Breast epithelium (tissue), 4 donors: Measurements from ENCODE around the gene ERMP1. TPM values are rescaled to one million over a fixed set of nuclear protein-coding genes. Genes with fewer than 3 reads are reported as not detected.

Experiments used
- DNase-seq, 2 donors: peaks; one replicate each; pipeline ENCODE4 v3.0.0-alpha.2; 2019; ENCODE audit warnings: low spot score in 2 of 2
- H3K27ac ChIP-seq, 2 donors: fragments of 200-600 bp; sonication (generic) in 1 of 2; one replicate each; pipeline ENCODE4 v1.5.1; 2016 to 2019; ENCODE audit warnings: mild to moderate bottlenecking in 1 of 2
- H3K27me3 ChIP-seq, 2 donors: fragments of 200-600 bp; sonication (generic) in 1 of 2; one replicate each; pipeline versions ENCODE4 v1.5.1 to v1.6.0; 2017 to 2019; ENCODE audit warnings: control low read depth in 1 of 2, mild to moderate bottlenecking in 1 of 2
- H3K36me3 ChIP-seq: fragments of 200-600 bp; one replicate; pipeline ENCODE4 v1.5.1; 2019
- H3K4me1 ChIP-seq, 2 donors: fragments of 200-600 bp; sonication (generic); one replicate each; pipeline ENCODE4 v1.5.1; 2016 to 2019; ENCODE audit warnings: control low read depth in 1 of 2
- H3K4me3 ChIP-seq, 3 donors: fragments of 200-600 bp; sonication (generic); 1 replicate in 2 of 3; 2 replicates in 1 of 3; pipeline ENCODE4 v1.5.1; 2016 to 2019; ENCODE audit warnings: mild to moderate bottlenecking in 3 of 3, moderate library complexity in 2 of 3
- H3K9me3 ChIP-seq, 2 donors: fragments of 200-600 bp; sonication (generic) in 1 of 2; one replicate each; pipeline ENCODE4 v1.5.1; 2016 to 2019; ENCODE audit warnings: control low read depth in 1 of 2
- POLR2A ChIP-seq: fragments of 450-650 bp; IDR thresholded peaks from one replicate; pipeline ENCODE4 v1.6.1; 2016; ENCODE audit warnings: antibody characterized with exemption, mild to moderate bottlenecking, moderate library complexity
- POLR2AphosphoS5 ChIP-seq, 3 donors: sonication (generic); formaldehyde crosslinking; IDR thresholded peaks; one replicate each; pipeline ENCODE4 v1.6.1; 2017; ENCODE audit warnings: antibody characterized with exemption in 3 of 3
- intact Hi-C: fragments of 100-400 bp; cut with DNase I; formaldehyde crosslinking; loops from one replicate; pipeline ENCODE4 v1.15.1; 2023; ENCODE audit warnings: low total_unique reads
- total RNA-seq, 3 donors: library from RNA; depleted of rRNA; stranded (reverse); fragments of >200 nt; gene quantifications; one replicate each; pipeline ENCODE4 v1.1.0, GENCODE V29; 2016
- TF ChIP-seq, protein P1 (sequence below), 3 donors: fragments of 450-650 bp; IDR thresholded peaks; one replicate each; pipeline ENCODE4 v1.5.1; 2016 to 2017; ENCODE audit warnings: antibody characterized with exemption in 3 of 3, mild to moderate bottlenecking in 3 of 3, moderate library complexity in 3 of 3

Gene ERMP1
- total RNA-seq, 3 donors from 2014 or later, result 12.6 to 39.2 (median 34.1) TPM

DNA sequence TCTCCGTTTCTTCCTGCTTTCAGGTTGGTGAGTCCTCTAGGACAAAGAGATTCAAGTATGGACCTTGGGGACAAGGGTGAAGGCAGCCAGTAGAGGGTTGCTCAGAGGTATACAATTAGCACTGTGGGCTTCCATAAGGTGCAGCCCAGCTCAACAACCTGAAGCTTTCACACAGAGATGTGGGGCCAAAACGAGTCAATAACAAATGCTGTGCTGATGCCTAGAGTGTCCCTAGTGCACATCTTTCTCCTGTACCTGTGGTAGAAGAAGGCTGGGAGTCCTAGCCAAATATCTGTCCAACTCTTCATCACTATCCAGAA, 37.1 kb upstream of the ERMP1 start:
- Histone ChIP-seq H3K4me3 (no peak overlapping the region), H3K36me3 (no peaks in the 10 kb centered on the region), H3K9me3 (no peaks in the 10 kb centered on the region), H3K4me1 (no peaks in the 10 kb centered on the region), H3K27ac (no peak overlapping the region), H3K27me3 (no peaks in the 10 kb centered on the region)
- intact Hi-C loops, result no loop called here
- no peak for TF ChIP-seq POLR2A
- TF ChIP-seq, protein P1, sequence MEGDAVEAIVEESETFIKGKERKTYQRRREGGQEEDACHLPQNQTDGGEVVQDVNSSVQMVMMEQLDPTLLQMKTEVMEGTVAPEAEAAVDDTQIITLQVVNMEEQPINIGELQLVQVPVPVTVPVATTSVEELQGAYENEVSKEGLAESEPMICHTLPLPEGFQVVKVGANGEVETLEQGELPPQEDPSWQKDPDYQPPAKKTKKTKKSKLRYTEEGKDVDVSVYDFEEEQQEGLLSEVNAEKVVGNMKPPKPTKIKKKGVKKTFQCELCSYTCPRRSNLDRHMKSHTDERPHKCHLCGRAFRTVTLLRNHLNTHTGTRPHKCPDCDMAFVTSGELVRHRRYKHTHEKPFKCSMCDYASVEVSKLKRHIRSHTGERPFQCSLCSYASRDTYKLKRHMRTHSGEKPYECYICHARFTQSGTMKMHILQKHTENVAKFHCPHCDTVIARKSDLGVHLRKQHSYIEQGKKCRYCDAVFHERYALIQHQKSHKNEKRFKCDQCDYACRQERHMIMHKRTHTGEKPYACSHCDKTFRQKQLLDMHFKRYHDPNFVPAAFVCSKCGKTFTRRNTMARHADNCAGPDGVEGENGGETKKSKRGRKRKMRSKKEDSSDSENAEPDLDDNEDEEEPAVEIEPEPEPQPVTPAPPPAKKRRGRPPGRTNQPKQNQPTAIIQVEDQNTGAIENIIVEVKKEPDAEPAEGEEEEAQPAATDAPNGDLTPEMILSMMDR (IDR thresholded peaks at IDR 0.05), result no peak
- DNase-seq, result no peak

DNA sequence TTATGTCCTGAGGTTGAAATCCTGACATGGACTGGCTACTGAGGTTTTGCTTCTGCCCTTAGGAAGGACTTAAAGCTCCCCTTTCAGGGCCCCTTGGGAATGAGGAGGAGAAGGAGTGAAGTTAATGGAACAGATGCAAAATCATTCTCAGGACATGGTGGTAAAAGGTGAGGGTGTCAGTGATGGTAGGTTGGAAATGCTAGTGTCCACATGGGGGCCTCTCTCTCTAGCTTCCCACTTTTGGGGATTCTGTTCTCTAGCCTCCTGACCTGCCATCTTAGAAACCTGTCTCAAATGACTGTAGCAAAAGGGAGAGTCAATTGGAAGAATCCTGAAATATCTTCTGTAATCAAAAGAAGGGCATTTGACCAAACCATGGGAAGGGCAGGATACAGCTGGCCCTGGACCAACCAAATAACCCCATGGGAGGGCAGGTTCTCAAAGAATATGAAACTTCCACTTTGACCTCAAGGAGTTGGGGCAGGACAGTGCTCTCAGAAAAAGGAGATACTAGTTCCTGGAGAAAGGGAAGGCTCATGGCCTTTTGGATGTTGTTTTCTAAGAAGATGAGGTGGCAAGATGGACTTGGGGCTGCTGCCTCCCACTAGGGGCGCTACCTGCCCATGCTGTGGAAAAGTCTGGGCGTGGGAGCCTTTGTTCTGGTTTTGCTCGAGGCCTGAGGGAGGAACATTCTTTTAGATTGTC, 36.5 kb upstream of the ERMP1 start:
- no peaks in the 10 kb centered on the region for H3K36me3 ChIP-seq
- intact Hi-C loops, result no loop called here
- no peak for DNase-seq
- TF ChIP-seq, protein P1 (IDR thresholded peaks at IDR 0.05), result no peak
- H3K4me1 ChIP-seq, result no peaks in the 10 kb centered on the region
- no peak overlapping the region for H3K27ac ChIP-seq
- H3K9me3 ChIP-seq, result no peaks in the 10 kb centered on the region
- no peak overlapping the region for H3K4me3 ChIP-seq
- no peaks in the 10 kb centered on the region for H3K27me3 ChIP-seq

DNA sequence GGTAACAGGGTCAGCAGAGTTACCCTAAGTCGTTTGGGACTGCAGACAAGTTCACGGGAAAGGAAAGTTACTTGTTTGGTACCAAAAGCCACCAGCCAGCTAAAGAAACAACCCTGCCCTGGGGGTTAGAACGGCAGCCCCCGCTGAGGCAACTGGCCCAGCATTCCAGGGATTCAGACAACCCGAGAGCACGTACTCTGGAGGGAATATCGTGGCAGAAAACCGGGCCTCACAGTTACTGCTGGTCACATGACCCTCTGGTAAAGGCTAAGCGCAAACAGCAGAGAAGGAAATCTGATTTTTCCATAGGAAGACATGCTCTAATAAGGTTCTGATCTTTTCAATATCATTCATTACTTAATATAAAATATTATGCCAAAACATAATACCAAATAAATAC, 35.3 kb upstream of the ERMP1 start:
- no peaks in the 10 kb centered on the region for H3K36me3 ChIP-seq
- intact Hi-C loops, result no loop called here
- no peak for DNase-seq
- H3K27me3 ChIP-seq, result no peaks in the 10 kb centered on the region
- H3K27ac ChIP-seq, result no peak overlapping the region
- H3K9me3 ChIP-seq, result no peaks in the 10 kb centered on the region
- no peak for TF ChIP-seq POLR2A
- TF ChIP-seq POLR2AphosphoS5 (IDR thresholded peaks at IDR 0.05), result no peak
- TF ChIP-seq, protein P1 (IDR thresholded peaks at IDR 0.05), result no peak
- H3K4me1 ChIP-seq, result no peaks in the 10 kb centered on the region
- no peak overlapping the region for H3K4me3 ChIP-seq

DNA sequence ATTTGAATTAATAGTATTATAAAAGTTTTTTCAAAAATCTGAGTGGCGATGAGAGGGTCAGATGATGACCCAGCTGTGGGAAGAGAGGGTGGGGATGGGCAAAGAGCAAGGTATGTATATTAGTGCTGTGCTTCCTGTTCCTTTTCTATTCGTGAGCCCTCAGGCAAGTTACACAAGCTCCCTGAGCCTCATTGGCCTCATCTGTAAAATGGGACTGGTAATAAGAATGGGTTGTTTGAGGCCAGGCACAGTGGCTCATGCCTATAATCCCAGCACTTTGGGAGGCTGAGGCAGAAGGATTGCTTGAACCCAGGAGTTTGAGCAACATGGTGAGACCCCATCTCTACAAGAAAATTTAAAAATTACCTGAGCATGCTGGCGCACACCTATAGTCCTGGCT, 33.8 kb upstream of the ERMP1 start:
- H3K27me3 ChIP-seq, result no peaks in the 10 kb centered on the region
- H3K4me1 ChIP-seq, result no peaks in the 10 kb centered on the region
- no peak overlapping the region for H3K27ac ChIP-seq
- H3K36me3 ChIP-seq, result no peaks in the 10 kb centered on the region
- intact Hi-C loops, result no loop called here
- no peak for DNase-seq
- no peak overlapping the region for H3K4me3 ChIP-seq
- TF ChIP-seq, protein P1 (IDR thresholded peaks at IDR 0.05), result no peak
- no peaks in the 10 kb centered on the region for H3K9me3 ChIP-seq

DNA sequence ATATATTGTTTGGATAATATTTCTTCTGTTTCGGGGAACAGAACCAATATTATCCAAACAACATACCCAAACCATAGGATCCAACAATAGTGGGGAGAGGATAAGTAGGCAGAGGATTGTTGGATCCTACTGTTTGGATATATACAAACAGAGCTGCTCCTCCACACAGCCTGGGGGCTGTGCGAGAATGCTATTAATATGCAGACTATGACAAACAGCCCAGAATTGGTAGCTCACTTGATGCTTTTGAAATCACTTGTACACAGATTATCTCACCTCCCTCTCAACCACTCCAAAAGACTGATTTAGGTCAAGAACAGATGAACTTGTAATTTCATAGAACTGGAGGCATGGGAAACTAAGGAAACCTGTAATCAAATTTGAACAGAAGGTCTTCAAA, 33.4 kb upstream of the ERMP1 start:
- no peaks in the 10 kb centered on the region for H3K27me3 ChIP-seq
- H3K36me3 ChIP-seq, result no peaks in the 10 kb centered on the region
- no peaks in the 10 kb centered on the region for H3K9me3 ChIP-seq
- H3K4me3 ChIP-seq, result no peak overlapping the region
- H3K4me1 ChIP-seq, result no peaks in the 10 kb centered on the region
- intact Hi-C loops, result no loop called here
- TF ChIP-seq POLR2AphosphoS5 (IDR thresholded peaks at IDR 0.05), result no peak
- no peak for TF ChIP-seq POLR2A
- TF ChIP-seq, protein P1 (IDR thresholded peaks at IDR 0.05), result no peak
- H3K27ac ChIP-seq, result no peak overlapping the region
- DNase-seq, result no peak
